ENCODE measurements around the gene CTRB2. TPM values are rescaled to one million over a fixed set of nuclear protein-coding genes. Genes with fewer than 3 reads are reported as not detected.
"Not testable (repeated sequence)": the region's sequence is repeated elsewhere in the genome, so short reads cannot be mapped to it uniquely, and the experiment has no call there.

Gene CTRB2
- total RNA-seq, 1 experiment from 2014 or later, result not detected

- DNase-seq (ENCODE audit: low read depth), result not testable (repeated sequence)
Observed at GRCh38 chr16:75205961-75206748, 806 bp downstream of the CTRB2 start.

- not testable (repeated sequence) for DNase-seq (ENCODE audit: low read depth)
Observed at GRCh38 chr16:75205438-75205837, 1.5 kb downstream of the CTRB2 start.

- DNase-seq (ENCODE audit: low read depth), result not testable (repeated sequence)
Observed at GRCh38 chr16:75204905-75205304, 2.1 kb downstream of the CTRB2 start.

- DNase-seq (ENCODE audit: low read depth), result no peak
Observed at GRCh38 chr16:75204410-75204758, 2.6 kb downstream of the CTRB2 start.

GRCh38 chr16:75203667-75204409 lies 3.1 kb downstream of the CTRB2 start:
- no peak for DNase-seq (ENCODE audit: low read depth)

GRCh38 chr16:75203096-75203495 lies 3.9 kb downstream of the CTRB2 start:
- DNase-seq (ENCODE audit: low read depth), result no peak

GRCh38 chr16:75202069-75202590 lies 4.8 kb downstream of the CTRB2 start:
- DNase-seq (ENCODE audit: low read depth), result no peak

- DNase-seq (ENCODE audit: low read depth), result peak; percentile 61
Observed at GRCh38 chr16:75198135-75198600, 8.8 kb downstream of the CTRB2 start.

- no peak for DNase-seq (ENCODE audit: low read depth)
Observed at GRCh38 chr16:75197522-75198134, 9.3 kb downstream of the CTRB2 start.

GRCh38 chr16:75196836-75197235 lies 10.1 kb downstream of the CTRB2 start:
- no peak for DNase-seq (ENCODE audit: low read depth)

GRCh38 chr16:75195811-75196790 lies 10.9 kb downstream of the CTRB2 start:
- no peak for DNase-seq (ENCODE audit: low read depth)

- no peak for DNase-seq (ENCODE audit: low read depth)
Observed at GRCh38 chr16:75193730-75194444, 13.1 kb downstream of the CTRB2 start.

GRCh38 chr16:75193265-75193650 lies 13.7 kb downstream of the CTRB2 start:
- DNase-seq (ENCODE audit: low read depth), result no peak

- DNase-seq (ENCODE audit: low read depth), result no peak
Observed at GRCh38 chr16:75192606-75193264, 14.2 kb downstream of the CTRB2 start.

- DNase-seq (ENCODE audit: low read depth), result no peak
Observed at GRCh38 chr16:75189638-75190245, 17.2 kb downstream of the CTRB2 start.

- no peak for DNase-seq (ENCODE audit: low read depth)
Observed at GRCh38 chr16:75188832-75189477, 18.0 kb downstream of the CTRB2 start.

GRCh38 chr16:75181630-75182029 lies 25.3 kb downstream of the CTRB2 start:
- DNase-seq (ENCODE audit: low read depth), result no peak

- no peak for DNase-seq (ENCODE audit: low read depth)
Observed at GRCh38 chr16:75179208-75179607, 27.8 kb downstream of the CTRB2 start.

GRCh38 chr16:75176926-75177325 lies 30.0 kb downstream of the CTRB2 start:
- DNase-seq (ENCODE audit: low read depth), result no peak

Data from RPMI7951 (cell line).